ENCODE data around the gene ALCAM. TPM values are rescaled to one million over a fixed set of nuclear protein-coding genes. Genes with fewer than 3 reads are reported as not detected.

Gene ALCAM
- total and polyA plus RNA-seq, 2 of the 8 experiments (the other 6 are each of a cell fraction or from before 2014, with no cell fraction given), result 10.8 to 33.0 TPM

DNA sequence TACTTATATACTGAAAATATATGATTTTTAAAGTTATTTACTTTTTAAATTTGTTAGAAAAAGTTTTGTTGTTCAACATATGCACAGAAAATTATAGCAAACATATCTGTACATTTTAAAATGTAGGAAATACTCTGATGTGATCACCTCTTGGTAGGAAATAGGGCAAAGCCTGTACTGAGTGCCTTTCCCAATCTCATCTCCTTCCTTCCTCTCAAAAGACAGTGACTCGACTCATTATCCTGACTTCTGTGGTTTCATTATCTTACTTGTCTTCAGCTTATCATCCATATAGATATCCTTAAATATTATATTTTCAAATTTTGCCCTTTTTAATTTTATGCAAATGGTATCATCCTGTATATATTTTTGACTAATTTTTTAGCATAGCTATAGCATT lies 18.4 kb upstream of the ALCAM start:
- H3K4me3 ChIP-seq (ENCODE audit: extremely low read depth in 1 of 4, insufficient read depth in 2 of 4, low read depth in 3 of 4, low read length in 4 of 4), result no peak overlapping the region
- no peak overlapping the region for H4K5ac ChIP-seq (ENCODE audit: insufficient read length, low read depth, low read length)
- H3K79me2 ChIP-seq (ENCODE audit: control insufficient read depth in 1 of 2, insufficient read depth in 2 of 2, low read length in 2 of 2), result no peaks in the 10 kb centered on the region
- no peak overlapping the region for H4K91ac ChIP-seq (replicated peaks; ENCODE audit: insufficient read length, low read length)
- TF ChIP-seq CEBPB (IDR thresholded peaks at IDR 0.05; ENCODE audit: low read depth, low read length), result no peak
- no peaks in the 10 kb centered on the region; the same call in 1 of the 2 replicates for H3K23me2 ChIP-seq (ENCODE audit: low read depth, low read length)
- no peak overlapping the region for H2BK5ac ChIP-seq (ENCODE audit: low read depth, low read length)
- H4K8ac ChIP-seq (ENCODE audit: extremely low read depth, insufficient read depth, low read length), result no peak overlapping the region
- H2BK120ac ChIP-seq (replicated peaks; ENCODE audit: low read depth, low read length), result no peak overlapping the region
- no peak overlapping the region for H2BK20ac ChIP-seq (ENCODE audit: low read length)
- no peak overlapping the region for H2AFZ ChIP-seq (ENCODE audit: low read length)
- no peak overlapping the region for H3K9ac ChIP-seq (replicated peaks in 1 of 4; ENCODE audit: extremely low read depth in 1 of 4, low read depth in 3 of 4, low read length in 3 of 4)
- H3K4me2 ChIP-seq (ENCODE audit: insufficient read depth in 1 of 2, low read depth in 2 of 2, low read length in 2 of 2), result no peak overlapping the region
- FAIRE-seq (no peak), DNase-seq (ENCODE audit: low read depth in 1 of 2, low spot score in 2 of 2) (no peak)
- peaks cover 0 to 2% (median 0%) of the 10 kb centered on the region in 4 experiments; a peak in 2 of 7 replicates for H3K27me3 ChIP-seq (replicated peaks in 1 of 4; ENCODE audit: control insufficient read depth in 3 of 4, extremely low read depth in 1 of 4, insufficient read depth in 3 of 4, low read length in 3 of 4)
- H3K4ac ChIP-seq (replicated peaks; ENCODE audit: insufficient read length, low read depth, low read length), result no peak overlapping the region
- H2BK12ac ChIP-seq (ENCODE audit: low read depth, low read length), result no peak overlapping the region
- H3K18ac ChIP-seq (ENCODE audit: extremely low read depth, low read length), result no peak overlapping the region
- ChIA-PET POLR2A (ENCODE audit: partially characterized antibody) (no interaction called here), CTCF (ENCODE audit: partially characterized antibody) (interaction anchor here (0.6 to 0.7 kb wide), 2 partner anchors 63 to 1078 kb away, joined by 3 read pairs; no protein-coding TSS in a partner anchor)
- WGBS, 2 experiments (ENCODE audit: extremely low coverage in 1 of 2, insufficient coverage in 1 of 2, insufficient read length in 1 of 2, insufficient replicate concordance in 2 of 2, low coverage in 1 of 2, low lambda C conversion rate in 2 of 2, missing lambda C conversion rate in 1 of 2), result 91% methylated on average over 1 of the region's 1 CpG; no CpG with 5 or more reads in 1 of the 2 experiments
- H3K4me1 ChIP-seq (replicated peaks in 1 of 4; ENCODE audit: control insufficient read depth in 3 of 4, insufficient read depth in 4 of 4, low read length in 3 of 4), result no peaks in the 10 kb centered on the region
- H3K27ac ChIP-seq (ENCODE audit: low read depth, low read length), result no peak overlapping the region
- no peaks in the 10 kb centered on the region for H3K36me3 ChIP-seq (ENCODE audit: control insufficient read depth in 2 of 4, insufficient read depth in 4 of 4, low read length in 3 of 4)
- no peak overlapping the region for H3K23ac ChIP-seq (ENCODE audit: insufficient read length)
- H2BK15ac ChIP-seq (ENCODE audit: low read length), result no peak overlapping the region
- H3K9me3 ChIP-seq (ENCODE audit: insufficient read depth in 2 of 2, low read depth in 1 of 2, low read length in 1 of 2), result no peaks in the 10 kb centered on the region
- H4K20me1 ChIP-seq (replicated peaks in 1 of 2; ENCODE audit: control insufficient read depth in 1 of 2, insufficient read depth in 2 of 2, low read length in 2 of 2), result no peaks in the 10 kb centered on the region
- no peak overlapping the region for H2AK5ac ChIP-seq (ENCODE audit: low read depth, low read length)
- no peaks in the 10 kb centered on the region for H3K79me1 ChIP-seq (ENCODE audit: low read depth, low read length)
- H3K14ac ChIP-seq (ENCODE audit: insufficient read length), result no peak overlapping the region
- no peak overlapping the region for H3K56ac ChIP-seq (replicated peaks; ENCODE audit: insufficient read length, low read depth, low read length)

All from H1 (cell line).